Cardiac fibroblast (primary cell): ENCODE data around the gene LAPTM5.

Experiments used
- DNase-seq, 2 donors: peaks; one replicate each; pipeline versions ENCODE4 v3.0.0 to v3.0.0-alpha.2; 2010; ENCODE audit warnings: low read depth in 2 of 2
- H3K4me3 ChIP-seq, 2 donors: replicated peaks in 1 of 2; 1 replicate in 1 of 2; 2 replicates in 1 of 2; pipeline ENCODE4 v1.5.1; 2011; ENCODE audit warnings: low read depth in 2 of 2, low read length in 2 of 2, mild to moderate bottlenecking in 2 of 2, moderate library complexity in 1 of 2
- CTCF ChIP-seq: IDR thresholded peaks from one replicate; pipeline ENCODE4 v1.5.1; 2011; ENCODE audit warnings: low read depth, mild to moderate bottlenecking, low read length, inconsistent platforms

Gene LAPTM5

GRCh38 chr1:30801771-30802198 is 44.2 kb upstream of the LAPTM5 start:
- TF ChIP-seq CTCF, result peak; percentile 96
- H3K4me3 ChIP-seq, result no peak overlapping the region
- DNase-seq, result peak; percentile 65 to 73

GRCh38 chr1:30799233-30799511 is 41.6 kb upstream of the LAPTM5 start:
- TF ChIP-seq CTCF, result no peak
- DNase-seq, result no peak
- H3K4me3 ChIP-seq, result no peak overlapping the region

GRCh38 chr1:30798389-30799232 is 41.0 kb upstream of the LAPTM5 start:
- H3K4me3 ChIP-seq, result no peak overlapping the region
- no peak for TF ChIP-seq CTCF
- DNase-seq, result peak in 1 of 2 donors; percentile 68

- no peak for TF ChIP-seq CTCF
- H3K4me3 ChIP-seq, result no peak overlapping the region
- peak in 1 of 2 donors; percentile 37 for DNase-seq
Observed at GRCh38 chr1:30795026-30795425, 37.5 kb upstream of the LAPTM5 start.

GRCh38 chr1:30794260-30794659 is 36.7 kb upstream of the LAPTM5 start:
- DNase-seq, result no peak
- H3K4me3 ChIP-seq, result no peak overlapping the region
- no peak for TF ChIP-seq CTCF

DNA sequence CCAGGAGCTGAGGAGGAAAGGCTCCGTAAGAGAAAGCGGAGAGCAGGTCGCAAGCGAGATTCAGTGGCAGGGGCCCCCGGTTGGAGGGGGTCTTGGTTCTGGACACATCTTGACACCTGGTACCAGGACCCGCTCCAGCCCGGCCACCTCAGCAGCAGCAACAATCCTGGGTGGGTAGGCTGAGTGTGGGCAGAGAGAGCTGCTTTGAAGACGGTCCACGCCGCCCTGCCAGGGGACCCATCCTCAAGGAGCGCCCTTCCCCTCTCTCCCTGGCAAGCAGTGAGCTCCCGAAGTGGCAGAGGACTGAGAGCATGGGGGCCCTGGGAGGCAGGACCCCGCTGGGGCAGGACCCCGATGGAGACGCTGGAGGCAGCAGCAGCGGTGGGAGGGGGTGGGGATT is 35.6 kb upstream of the LAPTM5 start:
- TF ChIP-seq CTCF, result no peak
- H3K4me3 ChIP-seq, result no peak overlapping the region
- no peak for DNase-seq

- no peak for TF ChIP-seq CTCF
- no peak for DNase-seq
- H3K4me3 ChIP-seq, result no peak overlapping the region
Observed at GRCh38 chr1:30791868-30792267, 34.3 kb upstream of the LAPTM5 start.
